Subcutaneous abdominal adipose tissue (tissue), 5 donors: Measurements from ENCODE around the gene SYT8.

ENCODE experiments used
- H3K27ac ChIP-seq: one replicate; pipeline ENCODE4 v1.7.0; 2013; ENCODE audit warnings: low read depth, mild to moderate bottlenecking, inconsistent platforms, low read length, moderate library complexity
- H3K27me3 ChIP-seq, 5 donors: one replicate each; pipeline ENCODE4 v1.7.0; 2013; ENCODE audit warnings: low read length in 5 of 5, inconsistent platforms in 1 of 5; ENCODE audit not compliant: control insufficient read depth in 5 of 5, insufficient read depth in 4 of 5
- H3K36me3 ChIP-seq, 5 donors: one replicate each; pipeline ENCODE4 v1.7.0; 2013; ENCODE audit warnings: low read length in 5 of 5; ENCODE audit not compliant: control insufficient read depth in 5 of 5, insufficient read depth in 5 of 5
- H3K4me1 ChIP-seq, 5 donors: one replicate each; pipeline ENCODE4 v1.7.0; 2013; ENCODE audit warnings: low read length in 5 of 5, mild to moderate bottlenecking in 3 of 5, moderate library complexity in 1 of 5; ENCODE audit not compliant: control insufficient read depth in 5 of 5, insufficient read depth in 5 of 5
- H3K4me3 ChIP-seq, 5 donors: one replicate each; pipeline ENCODE4 v1.7.0; 2013; ENCODE audit warnings: low read length in 5 of 5, low read depth in 1 of 5
- H3K9ac ChIP-seq, 5 donors: one replicate each; pipeline ENCODE4 v1.7.0; 2013; ENCODE audit warnings: low read length in 5 of 5, mild to moderate bottlenecking in 4 of 5, moderate library complexity in 3 of 5
- H3K9me3 ChIP-seq, 5 donors: one replicate each; pipeline ENCODE4 v1.7.0; 2013; ENCODE audit warnings: low read length in 5 of 5; ENCODE audit not compliant: control insufficient read depth in 5 of 5
- donor health status: healthy.
- donor health status: healthy.
- donor health status: healthy.
- donor health status: healthy.
- donor health status: healthy.

SYT8 gene

GRCh38 chr11:1834779-1835670 is at the start of gene SYT8:
Gene SYT8 (plus strand): TSS chr11:1834990. CDS start chr11:1835106, 116 bp downstream.
- Histone ChIP-seq H3K27me3 (peaks cover 3 to 25% (median 19%) of the 10 kb centered on the region in 5 donors), H3K4me1 (peaks cover 0 to 27% (median 13%) of the 10 kb centered on the region in 5 donors), H3K36me3 (no peaks in the 10 kb centered on the region), H3K9me3 (no peaks in the 10 kb centered on the region), H3K4me3 (no peak within 1 kb of the TSS), H3K27ac (no peak within 1 kb of the TSS), H3K9ac (no peak within 1 kb of the TSS)

- Histone ChIP-seq H3K27me3 (peaks cover 0 to 4% (median 0%) of the 10 kb centered on the region in 5 donors), H3K4me1 (peaks cover 0 to 29% (median 12%) of the 10 kb centered on the region in 5 donors), H3K4me3 (no peak overlapping the region), H3K27ac (no peak overlapping the region), H3K36me3 (no peaks in the 10 kb centered on the region), H3K9me3 (no peaks in the 10 kb centered on the region), H3K9ac (no peak overlapping the region)
These were observed 48.9 kb upstream of the SYT8 start for GRCh38 chr11:1785749-1786413.

- Histone ChIP-seq H3K9ac (no peak overlapping the region), H3K36me3 (no peaks in the 10 kb centered on the region)
These were observed 48.3 kb upstream of the SYT8 start for GRCh38 chr11:1786466-1786865.

GRCh38 chr11:1791912-1792311 is 42.9 kb upstream of the SYT8 start:
- Histone ChIP-seq H3K36me3 (no peaks in the 10 kb centered on the region), H3K9me3 (no peaks in the 10 kb centered on the region), H3K4me3 (no peak overlapping the region), H3K27me3 (peaks cover 0 to 9% (median 7%) of the 10 kb centered on the region in 5 donors), H3K27ac (no peak overlapping the region), H3K9ac (no peak overlapping the region), H3K4me1 (no peaks in the 10 kb centered on the region)

More at GRCh38 chr11:1786466-1786865, 48.3 kb upstream of the SYT8 start:
- H3K4me1 ChIP-seq: peaks cover 0 to 23% (median 7%) of the 10 kb centered on the region in 5 donors
- H3K9me3 ChIP-seq: no peaks in the 10 kb centered on the region
- peaks cover 0 to 3% (median 0%) of the 10 kb centered on the region in 5 donors for H3K27me3 ChIP-seq
- no peak overlapping the region for H3K4me3 ChIP-seq
- H3K27ac ChIP-seq: no peak overlapping the region

- peaks cover 0 to 9% (median 8%) of the 10 kb centered on the region in 5 donors for H3K27me3 ChIP-seq
- no peaks in the 10 kb centered on the region for H3K4me1 ChIP-seq
- H3K4me3 ChIP-seq: no peak overlapping the region
These were observed 42.3 kb upstream of the SYT8 start for GRCh38 chr11:1792461-1792860.

GRCh38 chr11:1793081-1793480 is 41.7 kb upstream of the SYT8 start:
- no peak overlapping the region for H3K27ac ChIP-seq
- H3K4me1 ChIP-seq: no peaks in the 10 kb centered on the region
- H3K36me3 ChIP-seq: no peaks in the 10 kb centered on the region
- H3K4me3 ChIP-seq: no peak overlapping the region
- peaks cover 0 to 12% (median 9%) of the 10 kb centered on the region in 5 donors for H3K27me3 ChIP-seq
- H3K9ac ChIP-seq: no peak overlapping the region
- no peaks in the 10 kb centered on the region for H3K9me3 ChIP-seq

More at GRCh38 chr11:1792461-1792860, 42.3 kb upstream of the SYT8 start:
- Histone ChIP-seq H3K9ac (no peak overlapping the region), H3K27ac (no peak overlapping the region), H3K9me3 (no peaks in the 10 kb centered on the region), H3K36me3 (no peaks in the 10 kb centered on the region)

- Histone ChIP-seq H3K9me3 (no peaks in the 10 kb centered on the region), H3K4me3 (no peak overlapping the region), H3K9ac (no peak overlapping the region), H3K4me1 (no peaks in the 10 kb centered on the region), H3K36me3 (no peaks in the 10 kb centered on the region), H3K27ac (no peak overlapping the region), H3K27me3 (peaks cover 0 to 15% (median 9%) of the 10 kb centered on the region in 5 donors)
These were observed 38.3 kb upstream of the SYT8 start for GRCh38 chr11:1796413-1797011.

- Histone ChIP-seq H3K9ac (no peak overlapping the region), H3K27ac (no peak overlapping the region), H3K36me3 (no peaks in the 10 kb centered on the region), H3K27me3 (peaks cover 0 to 15% (median 9%) of the 10 kb centered on the region in 5 donors), H3K9me3 (no peaks in the 10 kb centered on the region), H3K4me1 (no peaks in the 10 kb centered on the region), H3K4me3 (no peak overlapping the region)
These were observed 37.2 kb upstream of the SYT8 start for GRCh38 chr11:1797391-1798125.

GRCh38 chr11:1803246-1803645 is 31.5 kb upstream of the SYT8 start:
- Histone ChIP-seq H3K9ac (no peak overlapping the region), H3K4me3 (no peak overlapping the region), H3K27me3 (peaks cover 0 to 11% (median 8%) of the 10 kb centered on the region in 5 donors)

More at GRCh38 chr11:1803246-1803645, 31.5 kb upstream of the SYT8 start:
- H3K27ac ChIP-seq: no peak overlapping the region
- H3K9me3 ChIP-seq: no peaks in the 10 kb centered on the region
- no peaks in the 10 kb centered on the region for H3K4me1 ChIP-seq
- no peaks in the 10 kb centered on the region for H3K36me3 ChIP-seq
